CD4-positive, alpha-beta T cell treated with Interleukin-21 for 1 hour (primary cell): Measurements from ENCODE around the gene CROCC.
"Not testable (repeated sequence)": the region's sequence is repeated elsewhere in the genome, so short reads cannot be mapped to it uniquely, and the experiment has no call there.

ENCODE experiments used
- DNase-seq: peaks from one replicate; pipeline ENCODE4 v3.0.0-alpha.2; 2020

Gene CROCC

DNA sequence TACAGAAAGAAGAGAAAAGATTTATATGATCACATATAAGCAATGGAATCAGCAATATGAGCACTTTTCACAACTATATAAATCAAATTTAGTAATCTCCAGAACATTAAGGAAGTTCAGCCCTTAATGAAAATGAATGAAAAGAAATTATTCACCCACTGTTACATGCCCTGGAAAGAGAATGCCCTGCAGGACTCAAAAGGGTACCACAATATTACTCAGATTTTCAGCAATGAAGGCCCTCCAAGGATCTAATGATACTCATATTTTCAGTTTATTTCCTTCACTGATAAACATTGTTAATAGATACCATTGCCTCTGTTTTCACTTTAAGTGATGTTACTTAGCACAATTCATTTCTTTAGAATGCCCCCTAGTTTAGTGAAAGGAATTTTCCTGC lies 23.4 kb upstream of the CROCC start:
- not testable (repeated sequence) for DNase-seq

DNA sequence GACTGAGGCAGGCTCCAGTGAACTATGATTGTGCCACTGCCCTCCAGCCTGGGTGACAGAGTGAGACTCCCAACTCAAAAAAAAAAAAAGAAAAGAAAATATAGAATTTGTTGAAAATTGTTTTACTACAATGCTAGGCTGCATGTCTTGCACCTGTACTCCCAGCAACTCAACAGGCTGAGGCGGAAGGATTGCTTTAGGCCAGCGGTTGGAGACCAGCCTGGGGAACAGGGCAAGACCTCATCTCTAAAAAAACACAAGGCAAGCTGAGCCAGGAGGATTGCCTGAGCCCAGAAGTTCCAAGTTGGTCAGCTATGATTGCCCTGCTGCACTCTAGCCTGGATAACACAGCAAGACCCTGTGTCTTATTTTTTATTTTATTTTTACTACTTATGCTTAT lies 22.7 kb upstream of the CROCC start:
- not testable (repeated sequence) for DNase-seq

DNA sequence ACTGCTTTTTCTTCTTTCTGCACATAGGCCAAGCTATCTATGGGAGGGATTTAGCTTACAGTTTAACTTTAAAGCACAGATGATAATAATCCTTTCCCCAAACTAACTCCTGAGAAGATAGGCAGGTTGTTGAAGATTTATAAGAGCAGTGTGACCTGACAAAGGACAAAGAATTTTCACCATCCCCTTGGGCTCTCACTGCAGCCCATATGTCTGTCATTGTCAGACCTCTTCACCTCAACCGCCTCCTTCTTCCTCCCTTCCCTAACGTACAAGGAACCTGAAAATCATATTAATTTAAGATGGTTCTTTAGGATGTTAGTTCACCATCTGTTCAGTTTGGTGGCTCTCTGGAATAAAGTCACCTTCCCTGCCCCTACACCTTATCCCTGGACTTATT lies 21.0 kb upstream of the CROCC start:
- no peak for DNase-seq

DNA sequence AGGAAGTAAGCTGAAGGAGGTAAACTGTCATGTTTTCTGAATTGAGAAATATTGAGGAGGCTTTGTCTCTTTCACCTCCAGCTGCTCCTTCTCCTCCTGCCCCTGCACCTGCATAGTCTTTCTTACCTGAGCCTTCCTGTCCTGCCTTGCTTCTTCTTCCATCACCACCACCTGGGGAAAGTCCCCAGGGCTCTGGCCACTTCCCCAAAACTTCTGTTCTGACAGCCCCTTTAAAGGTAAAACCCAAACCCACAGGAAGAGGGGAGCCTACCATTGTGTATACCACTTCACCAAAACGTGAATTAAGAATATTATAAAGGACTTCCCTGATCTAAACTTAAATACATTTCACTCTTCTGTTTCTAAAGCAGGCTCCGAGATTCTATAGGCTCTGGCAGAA lies 20.4 kb upstream of the CROCC start:
- DNase-seq = not testable (repeated sequence)

DNA sequence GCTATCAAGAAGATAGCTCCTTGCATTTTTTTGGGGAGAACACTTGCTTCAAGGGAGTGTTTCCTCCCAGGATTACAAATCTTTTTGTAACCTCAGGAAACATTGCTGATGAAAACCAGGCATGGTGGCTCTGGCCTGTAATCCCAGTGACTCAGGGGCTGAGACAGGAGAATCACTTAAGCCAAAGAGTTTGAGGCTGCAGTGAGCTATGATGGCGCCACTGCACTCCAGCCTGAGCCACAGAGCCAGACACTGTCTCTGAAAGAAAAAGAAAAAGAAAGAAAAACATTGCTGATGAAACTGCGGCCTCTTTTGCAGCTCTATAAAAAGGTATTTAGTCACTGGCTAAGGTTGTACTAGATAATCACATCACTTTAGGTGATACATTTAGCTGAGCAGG lies 18.7 kb upstream of the CROCC start:
- no peak for DNase-seq

DNA sequence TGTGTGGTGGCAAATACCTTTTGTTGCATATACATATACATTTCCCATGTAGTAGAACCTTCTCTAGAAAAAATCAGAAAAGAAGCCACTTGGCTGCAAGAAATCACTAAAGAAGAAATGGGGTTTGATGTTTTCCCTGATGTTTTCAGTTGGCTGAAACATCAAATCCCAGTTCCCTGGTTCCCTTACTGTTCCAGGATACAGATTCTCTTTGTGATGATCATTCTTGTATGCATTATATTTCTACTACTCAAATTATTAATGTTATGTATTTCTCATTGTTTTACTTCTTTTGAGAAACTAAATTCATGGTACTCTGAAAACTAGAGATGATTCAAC lies 18.3 kb upstream of the CROCC start:
- DNase-seq = no peak

DNA sequence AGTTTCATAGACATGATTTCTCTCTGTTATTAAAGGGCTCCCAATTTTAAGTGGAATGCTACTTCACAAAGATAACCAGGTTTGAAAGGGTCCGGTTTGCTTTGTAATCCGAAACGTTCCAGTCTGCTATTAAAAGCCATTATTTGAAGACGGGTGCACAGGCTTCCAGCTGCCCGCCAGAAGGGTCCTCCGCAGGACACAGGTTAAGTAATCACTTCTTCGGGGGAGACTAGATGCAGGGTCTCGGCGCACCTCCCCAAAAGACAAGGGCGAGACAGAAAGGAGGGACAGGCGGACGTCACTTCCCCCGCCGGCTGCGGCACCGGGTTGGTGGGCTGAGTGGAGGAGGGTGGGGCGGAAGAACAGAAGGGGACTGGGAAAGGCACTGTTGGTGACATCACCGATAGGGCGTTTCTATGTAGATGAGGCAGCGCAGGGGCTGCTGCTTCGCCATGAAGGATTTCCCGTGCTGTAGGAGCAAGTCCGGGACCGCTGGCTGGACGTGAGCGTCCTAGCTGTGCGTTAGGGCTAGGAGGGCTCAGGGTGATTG lies 17.1 kb upstream of the CROCC start:
- peak; percentile 100 for DNase-seq

DNA sequence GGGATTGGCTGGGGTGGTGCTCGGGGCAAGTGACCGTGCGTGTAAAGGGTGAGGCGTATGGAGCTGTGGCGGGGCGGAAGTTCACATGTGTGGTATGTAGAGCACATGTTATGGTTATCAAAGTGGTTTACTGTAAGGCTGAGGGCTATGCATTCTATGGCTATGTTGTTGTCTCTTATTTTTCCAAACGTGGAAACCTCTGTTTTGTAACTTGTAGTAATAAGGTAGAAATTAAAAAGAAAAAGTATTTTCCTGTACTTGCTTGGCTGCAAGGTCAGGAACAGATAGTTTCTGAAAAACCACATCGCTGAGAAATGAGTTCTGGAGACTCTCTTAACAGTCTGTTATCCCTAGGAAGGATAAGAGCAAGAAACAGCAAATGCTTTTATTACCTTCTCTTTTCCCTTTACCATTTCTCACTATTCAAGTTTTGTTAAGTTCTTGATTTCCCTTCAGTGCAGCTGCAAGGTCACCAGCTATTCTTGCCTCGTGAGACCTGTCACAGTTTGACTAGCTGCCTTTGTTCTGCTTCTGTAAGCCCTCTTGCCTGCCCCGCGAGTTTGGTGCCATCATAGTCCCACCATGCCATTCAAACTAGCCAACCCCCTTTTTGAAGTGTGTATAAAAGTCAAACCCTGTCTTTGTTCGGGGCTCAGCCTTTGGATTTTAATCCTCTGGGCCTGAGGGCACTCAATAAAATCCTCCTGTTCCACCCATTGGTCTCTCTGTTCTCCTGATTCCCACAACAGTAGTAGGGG lies 16.4 kb upstream of the CROCC start:
- DNase-seq = peak; percentile 63

DNA sequence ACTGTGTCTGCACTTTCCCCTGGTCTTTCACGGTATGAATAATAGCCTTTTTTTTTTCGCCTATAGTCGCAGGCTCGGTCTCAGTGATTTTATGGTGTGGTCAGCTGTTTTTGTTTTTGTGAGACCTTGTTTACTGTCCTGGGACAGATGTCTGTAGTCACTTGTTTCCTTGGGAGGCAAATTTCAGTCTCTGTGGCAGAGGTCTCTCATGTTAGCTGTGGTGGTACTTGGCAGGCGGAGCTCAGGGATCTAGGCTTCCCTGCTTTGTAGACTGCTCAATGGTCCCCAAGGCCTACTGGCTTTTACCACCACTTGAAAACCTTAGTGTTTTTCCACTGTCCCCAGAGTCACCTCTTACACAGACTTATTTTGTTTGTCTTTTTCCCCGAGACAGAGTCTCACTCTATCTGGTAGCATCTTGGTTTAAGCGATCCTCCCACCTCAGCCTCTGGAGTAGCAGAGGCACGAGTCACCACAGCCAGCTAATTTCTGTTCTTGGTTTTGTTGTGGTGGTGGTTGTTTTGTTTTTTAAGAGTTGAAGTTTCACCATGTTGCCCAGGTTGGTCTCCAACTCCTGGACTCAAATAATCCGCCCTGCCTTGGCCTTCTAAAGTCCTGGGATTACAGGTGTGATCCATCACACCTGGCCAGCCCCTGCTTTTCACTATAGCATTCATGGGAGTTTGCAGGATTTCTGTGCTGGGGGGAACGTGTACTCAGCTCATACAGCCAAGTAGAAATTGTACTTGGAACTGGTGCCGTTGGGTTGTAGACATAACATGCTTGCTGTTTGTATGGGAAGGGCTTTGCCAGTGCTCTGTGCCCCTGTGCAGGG lies 15.6 kb upstream of the CROCC start:
- no peak for DNase-seq

DNA sequence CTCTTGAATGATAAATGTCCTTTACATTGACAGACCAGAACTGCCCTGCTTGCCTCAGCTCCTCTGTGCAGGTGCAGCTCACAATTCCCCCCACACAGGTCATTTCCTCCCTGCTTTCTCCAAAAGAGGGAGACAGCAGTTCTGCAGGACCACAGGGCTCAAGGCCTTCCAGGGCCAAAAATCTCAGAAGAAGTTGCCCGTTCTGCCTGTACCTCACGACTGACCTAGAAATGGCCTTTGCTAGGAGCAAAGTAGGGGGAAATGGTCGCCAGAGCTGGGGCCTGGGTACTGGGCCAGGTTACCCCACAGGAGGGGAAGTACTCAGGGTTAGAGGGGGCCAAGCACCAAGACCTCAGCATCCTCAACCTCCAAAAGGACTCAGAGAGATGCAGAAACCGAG lies 14.9 kb upstream of the CROCC start:
- DNase-seq = no peak

DNA sequence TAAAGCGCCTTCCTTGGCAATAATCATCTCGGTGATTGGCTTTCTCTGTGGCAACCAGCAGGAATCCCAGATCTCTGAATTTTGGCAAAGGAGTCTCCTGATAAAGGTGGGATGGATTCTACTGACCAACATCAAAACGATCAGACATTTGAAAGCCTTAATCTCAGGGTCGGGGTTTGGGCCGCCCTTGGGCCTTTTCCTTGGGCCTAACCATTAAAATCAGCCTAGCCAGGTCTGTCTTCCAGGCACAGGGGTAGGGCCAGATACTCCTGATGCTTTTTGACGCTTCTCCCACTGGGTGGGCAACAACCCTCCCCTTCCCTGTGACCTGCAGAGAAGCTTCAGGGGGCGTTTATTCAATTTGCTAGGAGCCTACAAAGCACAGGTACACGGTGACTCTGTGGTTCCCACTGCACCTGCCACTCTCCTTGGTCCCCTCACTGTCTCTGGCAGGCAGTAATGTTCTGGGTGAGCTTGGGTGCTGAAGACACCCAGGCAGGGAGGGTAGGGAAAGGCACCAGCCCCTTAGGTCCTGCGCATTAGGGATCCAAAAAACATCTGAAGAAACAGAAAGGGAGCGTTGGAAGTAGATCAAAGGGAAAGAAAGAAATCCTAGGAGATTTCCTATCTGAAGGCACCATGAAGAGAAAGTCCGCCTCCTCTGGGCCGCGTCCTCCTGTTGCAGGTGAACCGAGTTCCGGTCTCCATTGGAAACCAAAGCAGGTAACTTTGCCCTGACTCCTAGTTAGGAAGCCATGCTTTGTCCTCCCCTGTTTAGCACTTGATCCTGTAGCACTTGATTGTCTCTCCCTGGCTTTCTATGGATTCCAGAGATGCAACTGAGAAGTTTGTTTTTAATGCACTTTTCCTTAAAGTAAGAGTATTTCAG lies 13.6 kb upstream of the CROCC start:
- no peak for DNase-seq

DNA sequence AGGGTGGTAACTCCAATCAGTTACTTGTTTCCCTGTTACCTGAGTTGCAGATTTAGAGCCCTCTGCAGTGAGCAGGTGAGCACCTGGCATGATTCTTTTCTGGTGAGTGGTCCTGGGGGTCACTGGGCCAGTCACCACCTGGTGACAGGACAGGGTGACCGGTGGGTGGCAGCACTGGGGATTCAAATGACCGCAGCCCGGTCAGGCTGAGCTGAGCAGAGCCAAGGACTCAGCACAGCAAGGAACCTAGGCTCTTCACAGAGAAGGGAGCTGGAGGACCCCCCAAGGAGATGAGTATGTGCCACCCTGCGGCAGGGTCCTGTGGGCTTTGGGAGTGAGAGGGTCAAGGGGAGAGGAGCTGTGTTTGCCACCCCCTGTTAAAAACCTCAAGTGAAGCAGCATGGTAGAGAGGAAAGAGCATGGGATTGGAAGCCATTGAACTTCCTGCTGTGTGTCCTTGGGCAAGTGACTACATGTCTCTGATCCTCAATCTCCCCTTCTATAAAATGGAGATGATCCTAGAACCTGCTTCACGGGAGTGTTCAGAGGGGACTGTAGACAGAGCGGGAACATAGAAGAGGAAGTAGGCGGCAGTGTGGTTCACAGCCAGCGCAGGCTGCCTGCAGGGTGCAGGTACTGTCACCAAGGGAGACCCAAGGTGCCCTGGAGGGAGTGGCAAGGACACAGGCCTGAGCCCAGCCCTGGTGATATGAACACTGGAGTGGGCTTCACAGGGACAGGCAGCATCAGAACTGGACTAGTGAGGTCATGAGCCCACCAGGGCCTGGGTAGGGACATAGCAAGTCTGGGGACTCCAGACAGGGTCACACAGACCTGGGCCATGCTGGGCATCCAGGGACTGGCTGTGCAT lies 9.6 kb upstream of the CROCC start:
- DNase-seq = not testable (repeated sequence)

DNA sequence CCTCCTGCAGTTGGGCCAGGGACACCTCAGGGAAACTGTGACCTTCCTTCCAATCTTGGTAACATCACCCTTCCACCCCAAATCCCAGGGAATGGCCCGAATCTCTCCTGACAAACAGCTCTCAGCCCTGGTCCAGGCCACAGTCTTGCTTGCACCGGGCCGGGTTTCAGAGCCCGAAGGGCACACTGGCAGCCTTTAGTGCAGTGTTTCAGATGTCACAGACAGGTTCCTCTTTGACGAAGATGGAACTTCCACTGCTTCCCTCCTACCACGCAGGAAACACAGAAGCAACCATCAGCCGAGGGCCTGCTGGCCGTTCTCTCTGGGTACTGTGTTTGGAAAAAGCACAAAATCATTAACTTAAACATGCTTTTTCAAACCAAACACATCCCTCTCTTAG lies 9.0 kb upstream of the CROCC start:
- not testable (repeated sequence) for DNase-seq

DNA sequence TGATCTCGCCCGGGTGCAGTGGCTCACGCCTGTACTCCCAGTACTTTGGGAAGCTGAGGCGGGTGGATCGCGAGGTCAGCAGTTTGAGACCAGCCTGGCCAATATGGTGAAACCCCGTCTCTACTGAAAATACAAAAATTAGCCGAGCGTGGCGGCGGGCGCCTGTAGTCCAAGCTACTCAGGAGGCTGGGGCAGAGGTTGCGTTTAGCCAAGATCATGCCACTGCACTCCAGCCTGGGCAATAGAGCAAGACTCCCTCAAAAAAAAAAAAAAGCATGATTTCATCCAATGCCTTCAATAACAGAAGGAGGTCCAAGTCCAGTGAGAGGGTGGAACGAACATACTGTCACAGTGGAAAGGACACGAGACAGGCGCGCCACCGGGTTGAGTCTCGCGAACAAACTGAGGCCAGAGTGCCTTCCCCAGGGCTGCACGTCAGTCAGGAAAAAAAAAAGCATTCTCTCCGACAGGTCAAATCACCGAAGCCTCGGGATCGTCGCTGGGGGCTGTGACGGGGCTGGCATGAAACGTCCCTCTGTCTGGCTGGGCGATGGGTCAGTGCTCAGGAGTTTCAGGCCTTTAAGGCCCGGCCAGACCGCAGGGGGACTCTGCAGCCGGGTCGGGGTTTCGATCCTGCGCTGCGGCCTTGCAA lies 8.4 kb upstream of the CROCC start:
- DNase-seq = no peak

DNA sequence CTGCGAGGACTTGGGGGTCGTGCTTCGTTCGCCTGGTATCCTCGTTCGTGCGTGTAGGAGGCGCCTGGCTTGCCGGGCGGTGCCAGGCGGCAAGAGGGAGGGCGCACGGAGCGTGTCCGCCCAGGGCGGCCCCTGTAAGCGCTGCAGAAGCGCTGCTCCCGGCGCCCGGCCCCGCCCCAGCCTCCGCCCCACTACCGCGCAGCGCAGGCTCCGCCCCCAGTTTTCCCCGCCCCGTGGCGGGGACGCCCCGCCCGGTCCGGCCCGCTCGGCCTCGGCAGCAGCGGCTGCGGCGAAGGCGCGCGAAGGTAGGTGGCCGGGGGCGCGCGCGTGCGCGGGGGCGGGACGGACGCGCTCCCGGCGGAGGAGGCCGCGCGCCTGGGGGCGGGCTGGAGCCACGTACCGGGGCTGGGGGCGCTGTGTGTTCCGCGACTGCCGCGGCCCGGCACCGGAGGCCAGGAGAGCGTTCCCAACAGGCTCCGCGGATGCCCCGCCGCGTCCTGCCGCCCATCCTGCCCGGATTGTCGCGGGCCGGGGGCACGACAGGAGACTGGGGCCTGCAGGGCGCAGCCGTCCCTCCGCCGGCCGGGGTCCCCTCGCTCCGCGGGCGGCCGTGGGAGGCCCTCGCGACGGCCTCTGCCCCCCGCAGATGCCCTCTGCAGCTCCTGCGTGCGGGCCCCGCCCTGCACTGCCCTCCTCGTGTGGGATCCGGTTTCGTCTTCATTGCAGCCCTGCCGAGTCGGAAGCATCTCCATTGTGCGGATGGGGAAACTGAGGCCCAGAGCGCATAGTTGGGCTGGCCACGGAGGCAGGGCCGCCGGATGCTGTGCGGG lies 7.7 kb upstream of the CROCC start:
- peak; percentile 96 for DNase-seq

DNA sequence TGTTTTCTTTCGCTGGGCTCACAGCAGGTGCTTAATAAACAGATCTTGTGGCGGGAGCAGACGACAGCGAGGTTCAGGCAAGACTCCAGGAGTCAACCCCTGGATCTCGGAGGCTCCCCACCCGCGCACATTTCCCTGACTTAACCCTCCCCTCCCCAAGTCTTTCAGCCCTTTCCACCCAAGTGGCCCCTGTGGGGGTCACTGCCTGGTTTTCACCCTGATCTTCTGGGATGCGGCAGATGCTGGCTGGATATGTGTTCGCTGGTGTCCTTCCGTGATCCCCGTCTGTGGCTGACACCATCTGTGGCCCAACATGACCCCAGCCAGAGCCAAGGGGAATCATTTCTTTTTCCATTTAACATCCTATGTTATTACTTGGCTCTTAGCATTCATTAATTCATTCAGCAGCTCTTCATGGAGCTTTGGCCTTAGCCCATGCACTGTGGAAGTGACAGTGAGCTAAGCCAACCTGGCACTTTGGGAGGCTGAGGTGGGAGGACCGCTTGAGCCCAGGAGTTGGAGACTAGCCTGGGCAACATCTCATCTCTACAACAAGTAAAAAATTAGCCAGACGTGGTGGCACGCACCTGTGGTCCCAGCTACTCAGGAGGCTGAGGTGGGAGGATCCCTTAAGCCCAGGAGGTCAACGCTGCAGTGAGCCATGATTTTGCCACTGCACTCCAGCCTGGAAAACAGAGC lies 6.7 kb upstream of the CROCC start:
- DNase-seq = not testable (repeated sequence)

DNA sequence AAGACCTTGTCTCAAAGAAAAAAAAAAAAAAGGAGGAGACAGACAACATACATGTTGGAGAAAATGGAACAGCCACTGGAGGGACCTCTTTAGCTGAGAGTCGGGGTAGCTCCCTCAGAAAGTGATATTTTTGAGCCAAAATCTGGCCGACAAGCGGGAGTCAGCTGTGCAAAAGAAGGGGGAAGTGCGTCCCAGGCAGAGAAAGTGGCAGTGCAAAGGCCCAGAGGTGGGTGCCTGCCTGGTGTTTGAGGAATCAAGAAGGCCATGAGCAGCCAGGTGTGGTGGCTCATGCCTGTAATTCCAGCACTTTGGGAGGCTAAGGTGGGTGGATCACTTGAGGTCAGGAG lies 6.1 kb upstream of the CROCC start:
- no peak for DNase-seq

DNA sequence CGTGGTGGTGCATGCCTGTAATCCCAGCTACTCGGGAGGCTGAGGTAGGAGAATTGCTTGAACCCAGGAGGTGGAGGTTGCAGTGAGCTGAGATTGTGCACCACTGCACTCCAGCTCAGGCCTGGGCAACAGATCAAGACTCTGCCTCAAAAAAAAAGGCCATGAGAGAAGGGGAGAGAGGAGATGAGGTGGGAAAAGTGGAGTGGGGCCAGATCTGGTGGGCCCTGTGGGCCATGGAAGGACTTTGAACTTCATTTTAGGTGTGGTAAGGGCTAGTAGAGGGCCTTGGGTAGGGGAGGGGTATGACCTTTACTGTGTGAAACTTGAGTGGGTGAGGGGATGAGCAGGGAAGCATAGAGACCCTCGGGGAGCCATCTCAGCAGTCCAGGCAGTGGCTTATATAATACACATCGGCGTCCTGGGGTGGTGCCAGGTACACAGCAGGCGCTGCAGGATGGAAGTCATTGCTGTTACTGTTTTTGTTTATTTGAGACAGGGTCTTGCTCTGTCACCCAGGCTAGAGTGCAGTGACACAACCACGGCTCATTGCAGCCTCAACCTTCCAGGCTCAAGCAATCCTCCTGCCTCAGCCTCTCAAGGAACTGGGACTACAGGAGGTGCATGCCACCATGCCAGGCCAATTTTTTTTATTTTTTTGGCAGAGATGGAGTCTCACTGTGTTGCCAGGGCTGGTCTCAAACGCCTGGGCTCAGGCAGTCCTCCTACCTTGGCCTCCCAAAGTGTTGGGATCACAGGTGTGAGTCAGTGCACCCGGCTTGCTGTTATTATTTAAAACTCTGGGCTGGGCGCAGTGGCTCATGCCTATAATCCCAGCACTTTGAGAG lies 5.5 kb upstream of the CROCC start:
- not testable (repeated sequence) for DNase-seq

DNA sequence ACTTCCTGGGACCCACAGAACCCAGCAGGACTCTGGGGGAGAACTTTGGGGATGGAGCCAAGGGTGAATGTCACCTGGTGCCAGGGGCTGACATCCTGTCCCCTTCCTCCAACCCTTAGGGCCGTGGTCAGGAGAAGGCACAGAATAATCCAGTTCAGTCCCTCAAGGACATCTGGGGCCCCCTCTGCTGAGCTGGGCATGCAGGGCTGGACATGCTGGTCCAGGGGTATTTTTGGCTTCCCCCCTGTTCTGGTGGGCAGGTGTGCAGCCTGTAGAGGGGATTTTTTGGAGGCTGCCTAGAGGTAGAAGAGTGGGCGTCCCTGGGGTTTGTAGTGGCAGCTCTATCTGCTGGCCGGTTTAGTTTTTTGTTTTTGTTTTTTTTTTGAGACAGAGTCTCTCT lies 3.4 kb upstream of the CROCC start:
- DNase-seq = no peak
